Thyroid gland (tissue), 4 donors: ENCODE data around the gene VPS37C. TPM values are rescaled to one million over a fixed set of nuclear protein-coding genes. Genes with fewer than 3 reads are reported as not detected.

Experiments
- DNase-seq, 2 donors: peaks; one replicate each; pipeline ENCODE4 v3.0.0-alpha.2; 2019
- H3K27ac ChIP-seq, 3 donors: fragments of 200-600 bp; sonication (generic); 1 replicate in 2 of 3; 2 replicates in 1 of 3; pipeline ENCODE4 v1.5.1; 2016 to 2019; ENCODE audit warnings: mild to moderate bottlenecking in 1 of 3, moderate library complexity in 1 of 3
- H3K27me3 ChIP-seq: fragments of 200-600 bp; sonication (generic); one replicate; pipeline ENCODE4 v1.5.1; 2019
- H3K36me3 ChIP-seq, 2 donors: fragments of 200-600 bp; sonication (generic); one replicate each; pipeline ENCODE4 v1.5.1; 2016 to 2019
- H3K4me1 ChIP-seq, 2 donors: fragments of 200-600 bp; sonication (generic); one replicate each; pipeline ENCODE4 v1.5.1; 2017 to 2019
- H3K4me3 ChIP-seq, 3 donors: fragments of 200-600 bp; sonication (generic); replicated peaks in 1 of 3; 1 replicate in 2 of 3; 2 replicates in 1 of 3; pipeline ENCODE4 v1.5.1; 2016; ENCODE audit warnings: mild to moderate bottlenecking in 1 of 3
- H3K9me3 ChIP-seq: fragments of 200-600 bp; sonication (generic); one replicate; pipeline ENCODE4 v1.5.1; 2017
- CTCF ChIP-seq, 6 experiments: fragments of 200-600 bp in 3 of 6; fragments of 450-650 bp in 3 of 6; sonication (generic) in 3 of 6; IDR thresholded peaks; one replicate each; pipeline ENCODE4 v1.5.1; 2016 to 2019; ENCODE audit warnings: antibody characterized with exemption in 6 of 6, mild to moderate bottlenecking in 2 of 6, inconsistent platforms in 1 of 6, moderate library complexity in 1 of 6
- POLR2A ChIP-seq, 2 donors: fragments of 450-650 bp; IDR thresholded peaks; one replicate each; pipeline ENCODE4 v1.6.1; 2017; ENCODE audit warnings: antibody characterized with exemption in 2 of 2, mild to moderate bottlenecking in 2 of 2, moderate library complexity in 1 of 2
- WGBS, 2 donors: methylation state at CpG; one replicate each; pipeline ENCODE4 v1.1.5; 2017; 5-methylcytosine and 5-hydroxymethylcytosine counted together
- intact Hi-C: fragments of 100-400 bp; cut with DNase I; formaldehyde crosslinking; loops from one replicate; pipeline ENCODE4 v1.15.1; 2023
- total RNA-seq, 4 donors: library from RNA; depleted of rRNA; stranded (reverse); fragments of >200 nt; gene quantifications; one replicate each; pipeline ENCODE4 v1.2.3, GENCODE V29; 2016

VPS37C gene
- total RNA-seq, 4 donors from 2014 or later = 13.0 to 18.2 (median 15.9) TPM

- no peaks in the 10 kb centered on the region for H3K27me3 ChIP-seq
- 85 to 90% methylated on average over 8 of the region's 8 CpGs for WGBS, 2 donors
- H3K9me3 ChIP-seq = no peaks in the 10 kb centered on the region
- DNase-seq = no peak
- no peak overlapping the region for H3K4me3 ChIP-seq
- no peaks in the 10 kb centered on the region for H3K36me3 ChIP-seq
- TF ChIP-seq CTCF (IDR thresholded peaks at IDR 0.05) = no peak
- TF ChIP-seq POLR2A (IDR thresholded peaks at IDR 0.05) = no peak
- no peak overlapping the region for H3K27ac ChIP-seq
- no peaks in the 10 kb centered on the region for H3K4me1 ChIP-seq
- intact Hi-C loops = no loop called here
Measured at GRCh38 chr11:61114913-61115312, 46.3 kb downstream of the VPS37C start.

- Histone ChIP-seq H3K9me3 (no peaks in the 10 kb centered on the region), H3K27ac (no peak overlapping the region), H3K36me3 (no peaks in the 10 kb centered on the region), H3K4me3 (no peak overlapping the region), H3K4me1 (no peaks in the 10 kb centered on the region), H3K27me3 (no peaks in the 10 kb centered on the region)
- TF ChIP-seq CTCF (IDR thresholded peaks at IDR 0.05) (no peak), POLR2A (IDR thresholded peaks at IDR 0.05) (no peak)
- intact Hi-C loops = no loop called here
- WGBS, 2 donors = 79 to 92% methylated on average over 9 of the region's 9 CpGs
- DNase-seq = no peak
Measured at GRCh38 chr11:61113201-61113600, 48.0 kb downstream of the VPS37C start.

GRCh38 chr11:61112575-61112974 is 48.7 kb downstream of the VPS37C start:
- H3K27me3 ChIP-seq = no peaks in the 10 kb centered on the region
- WGBS, 2 donors = 92% methylated on average over 6 of the region's 6 CpGs
- TF ChIP-seq CTCF (IDR thresholded peaks at IDR 0.05) (no peak), POLR2A (IDR thresholded peaks at IDR 0.05) (no peak)
- intact Hi-C loops = no loop called here
- H3K36me3 ChIP-seq = no peaks in the 10 kb centered on the region
- no peaks in the 10 kb centered on the region for H3K9me3 ChIP-seq
- no peak for DNase-seq
- no peak overlapping the region for H3K4me3 ChIP-seq
- no peaks in the 10 kb centered on the region for H3K4me1 ChIP-seq
- H3K27ac ChIP-seq = no peak overlapping the region

- WGBS, 2 donors = 78 to 83% methylated on average over 11 of the region's 11 CpGs
- no peak overlapping the region for H3K27ac ChIP-seq
Measured at GRCh38 chr11:61111786-61112517, 49.3 kb downstream of the VPS37C start.

More at GRCh38 chr11:61111786-61112517, 49.3 kb downstream of the VPS37C start:
- H3K36me3 ChIP-seq = no peaks in the 10 kb centered on the region
- H3K9me3 ChIP-seq = no peaks in the 10 kb centered on the region
- H3K4me1 ChIP-seq = no peaks in the 10 kb centered on the region
- DNase-seq = no peak
- TF ChIP-seq CTCF (IDR thresholded peaks at IDR 0.05) (no peak), POLR2A (IDR thresholded peaks at IDR 0.05) (no peak)
- H3K27me3 ChIP-seq = no peaks in the 10 kb centered on the region
- H3K4me3 ChIP-seq = no peak overlapping the region
- intact Hi-C loops = no loop called here
